Stomach (tissue), 4 donors: ENCODE data around the gene LOXL1.

ENCODE experiments used
- POLR2A ChIP-seq, 4 donors: fragments of 450-650 bp; IDR thresholded peaks; one replicate each; pipeline ENCODE4 v1.6.1; 2016; ENCODE audit warnings: antibody characterized with exemption in 4 of 4, control low read depth in 2 of 4, mild to moderate bottlenecking in 1 of 4, moderate library complexity in 1 of 4
- TF ChIP-seq, protein P1 (sequence below), 7 experiments: fragments of 450-650 bp in 4 of 7; fragments of 200-600 bp in 3 of 7; sonication (generic) in 3 of 7; IDR thresholded peaks; one replicate each; pipeline ENCODE4 v1.5.1; 2016 to 2019; ENCODE audit warnings: antibody characterized with exemption in 7 of 7, control low read depth in 2 of 7, mild to moderate bottlenecking in 1 of 7

DNA sequence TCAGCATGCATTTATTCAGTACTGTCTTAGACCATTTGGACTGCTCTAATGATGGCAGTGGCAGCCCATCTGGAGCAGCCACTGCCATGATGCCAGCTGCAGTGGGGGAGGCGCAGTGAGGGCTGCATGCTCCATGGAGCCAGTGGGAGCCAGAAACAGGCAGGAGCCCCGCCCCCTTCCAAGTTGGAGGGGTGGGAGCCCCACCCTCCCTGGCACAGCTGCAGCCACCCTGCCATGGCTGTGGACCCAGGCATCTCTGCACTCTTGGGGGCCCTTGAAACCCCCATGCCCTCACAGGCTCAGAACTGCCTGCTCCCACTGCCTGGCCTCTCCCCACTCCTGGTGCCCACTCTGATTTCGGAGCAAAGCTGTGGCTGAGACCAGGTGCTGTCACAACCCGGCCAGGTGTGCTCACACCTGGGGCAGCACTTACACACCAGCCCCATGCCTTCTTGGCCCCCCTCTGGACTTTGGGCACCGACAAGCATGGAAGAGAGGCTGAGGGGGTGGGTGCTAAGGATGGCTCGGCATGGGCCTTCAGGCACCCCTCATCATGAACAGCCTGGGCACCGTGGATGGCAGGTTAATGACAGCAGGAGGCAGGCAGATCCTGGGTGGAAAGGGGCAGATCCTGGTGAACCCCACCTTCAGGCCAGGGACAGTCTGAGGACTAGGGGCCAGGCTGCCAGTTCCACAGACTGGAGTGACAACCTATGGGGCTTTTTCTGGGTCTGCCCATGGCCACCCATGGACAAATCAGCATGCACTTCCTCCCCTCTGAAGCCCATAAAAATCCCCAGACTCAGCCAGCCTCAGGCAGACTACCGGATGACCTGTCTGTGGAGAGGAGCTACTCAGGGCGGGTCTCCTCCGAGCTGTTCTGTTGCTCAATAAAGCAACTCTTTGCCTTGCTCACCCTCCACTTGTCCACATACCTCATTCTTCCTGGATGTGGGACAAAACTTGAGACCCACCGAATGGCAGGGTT lies 34.6 kb upstream of the LOXL1 start:
- TF ChIP-seq, protein P1, sequence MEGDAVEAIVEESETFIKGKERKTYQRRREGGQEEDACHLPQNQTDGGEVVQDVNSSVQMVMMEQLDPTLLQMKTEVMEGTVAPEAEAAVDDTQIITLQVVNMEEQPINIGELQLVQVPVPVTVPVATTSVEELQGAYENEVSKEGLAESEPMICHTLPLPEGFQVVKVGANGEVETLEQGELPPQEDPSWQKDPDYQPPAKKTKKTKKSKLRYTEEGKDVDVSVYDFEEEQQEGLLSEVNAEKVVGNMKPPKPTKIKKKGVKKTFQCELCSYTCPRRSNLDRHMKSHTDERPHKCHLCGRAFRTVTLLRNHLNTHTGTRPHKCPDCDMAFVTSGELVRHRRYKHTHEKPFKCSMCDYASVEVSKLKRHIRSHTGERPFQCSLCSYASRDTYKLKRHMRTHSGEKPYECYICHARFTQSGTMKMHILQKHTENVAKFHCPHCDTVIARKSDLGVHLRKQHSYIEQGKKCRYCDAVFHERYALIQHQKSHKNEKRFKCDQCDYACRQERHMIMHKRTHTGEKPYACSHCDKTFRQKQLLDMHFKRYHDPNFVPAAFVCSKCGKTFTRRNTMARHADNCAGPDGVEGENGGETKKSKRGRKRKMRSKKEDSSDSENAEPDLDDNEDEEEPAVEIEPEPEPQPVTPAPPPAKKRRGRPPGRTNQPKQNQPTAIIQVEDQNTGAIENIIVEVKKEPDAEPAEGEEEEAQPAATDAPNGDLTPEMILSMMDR (IDR thresholded peaks at IDR 0.05), result no peak
- TF ChIP-seq POLR2A (IDR thresholded peaks at IDR 0.05), result no peak
